ENCODE results near the gene NPM1.
"Not testable (repeated sequence)": the region's sequence is repeated elsewhere in the genome, so short reads cannot be mapped to it uniquely, and the experiment has no call there.

NPM1 gene

DNA sequence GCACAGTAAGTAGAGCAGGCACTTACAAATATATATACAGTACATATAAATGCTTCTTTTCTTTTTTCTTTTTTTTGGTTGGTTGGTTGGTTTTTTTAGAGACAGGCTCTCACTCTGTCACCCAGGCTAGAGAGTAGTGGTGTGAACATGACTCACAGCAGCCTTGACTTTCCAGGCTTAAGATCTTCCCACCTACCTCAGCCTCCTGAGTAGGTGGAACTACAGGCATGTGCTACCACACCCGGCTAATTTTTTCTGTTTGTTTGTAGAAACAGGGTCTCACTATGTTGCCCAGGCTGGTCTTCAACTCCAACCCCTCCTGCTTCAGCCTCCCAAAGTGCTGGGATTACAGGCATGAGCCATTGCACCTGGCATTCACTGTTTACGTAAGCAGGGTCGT is 2.6 kb upstream of the NPM1 start:
- in situ Hi-C loops (cut with MboI; ENCODE audit: low sequenced_read_pairs): not testable (repeated sequence)

- in situ Hi-C loops (cut with MboI; ENCODE audit: low sequenced_read_pairs): no loop called here
Observed at GRCh38 chr5:171386006-171386671, 1.5 kb upstream of the NPM1 start.

GRCh38 chr5:171386861-171387344 is 746 bp upstream of the NPM1 start:
- in situ Hi-C loops (cut with MboI; ENCODE audit: low sequenced_read_pairs): no loop called here

DNA sequence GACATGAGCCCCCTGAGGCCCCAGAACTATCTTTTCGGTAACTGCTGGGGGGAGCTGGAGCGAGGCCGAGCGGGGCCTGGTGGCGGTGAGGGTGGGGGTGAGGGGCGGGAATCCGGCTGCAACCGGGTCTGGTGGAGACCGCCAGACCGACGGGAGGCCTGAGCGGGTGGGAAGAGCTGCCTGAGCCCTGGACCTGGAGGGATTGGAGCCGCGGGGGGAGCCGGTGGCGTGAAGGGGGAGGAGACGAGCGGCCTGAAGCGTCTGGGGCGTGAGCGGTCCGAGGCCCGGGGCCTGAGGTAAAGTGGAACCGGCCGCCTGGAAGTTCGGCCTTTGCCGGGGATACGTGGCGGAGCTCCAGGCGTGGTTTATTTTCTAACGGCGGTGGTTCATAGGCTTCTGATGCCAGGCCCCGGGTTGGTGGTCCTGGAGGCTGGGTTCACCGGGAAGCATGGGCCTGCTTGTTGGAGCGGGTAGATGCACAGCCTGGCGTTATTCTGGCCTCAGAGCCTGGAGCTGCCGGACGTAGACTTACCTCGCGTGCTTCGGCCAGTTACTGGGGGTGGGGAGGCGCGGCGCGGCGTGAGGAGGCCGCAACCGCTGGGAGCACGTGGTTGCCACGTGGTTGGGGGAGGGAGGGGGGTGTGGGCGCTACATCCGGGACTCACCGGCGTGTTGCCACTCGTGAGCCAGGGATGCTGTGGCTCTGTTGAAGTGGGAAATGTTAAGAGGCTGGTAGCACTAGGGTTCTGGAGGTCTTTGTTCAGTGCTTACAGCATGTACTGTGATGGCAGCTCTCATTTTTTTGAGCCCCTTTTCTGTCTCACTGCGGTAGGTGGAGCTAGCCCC is 544 bp downstream of the NPM1 start:
- in situ Hi-C loops (cut with MboI; ENCODE audit: low sequenced_read_pairs): no loop called here

GRCh38 chr5:171388816-171389168 is 1.1 kb downstream of the NPM1 start:
- in situ Hi-C loops (cut with MboI; ENCODE audit: low sequenced_read_pairs): no loop called here

- in situ Hi-C loops (cut with MboI; ENCODE audit: low sequenced_read_pairs): no loop called here
Observed at GRCh38 chr5:171390883-171391677, 3.4 kb downstream of the NPM1 start.

GRCh38 chr5:171391996-171392577 is 4.4 kb downstream of the NPM1 start:
- in situ Hi-C loops (cut with MboI; ENCODE audit: low sequenced_read_pairs): no loop called here

GRCh38 chr5:171392585-171393159 is 5.0 kb downstream of the NPM1 start:
- in situ Hi-C loops (cut with MboI; ENCODE audit: low sequenced_read_pairs): no loop called here

- in situ Hi-C loops (cut with MboI; ENCODE audit: low sequenced_read_pairs): no loop called here
Observed at GRCh38 chr5:171395042-171395441, 7.4 kb downstream of the NPM1 start.

DNA sequence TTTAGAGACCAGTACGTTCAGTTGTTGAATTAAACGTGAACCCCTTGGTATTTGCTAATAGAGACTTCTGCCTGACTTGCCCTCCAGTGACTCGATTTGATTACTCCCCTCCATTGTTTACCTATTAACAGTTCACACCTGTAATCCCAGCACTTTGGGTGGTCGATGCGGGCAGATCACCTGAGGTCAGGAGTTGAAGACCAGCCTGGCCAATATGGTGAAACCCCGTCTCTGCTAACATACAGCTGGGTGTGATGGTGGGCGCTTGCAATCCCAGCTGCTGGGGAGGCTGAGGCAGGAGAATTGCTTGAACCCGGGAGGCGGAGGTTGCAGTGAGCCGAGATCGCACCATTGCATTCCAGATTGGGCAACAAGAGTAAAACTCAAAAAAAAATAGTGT is 8.9 kb downstream of the NPM1 start:
- in situ Hi-C loops (cut with MboI; ENCODE audit: low sequenced_read_pairs): not testable (repeated sequence)

DNA sequence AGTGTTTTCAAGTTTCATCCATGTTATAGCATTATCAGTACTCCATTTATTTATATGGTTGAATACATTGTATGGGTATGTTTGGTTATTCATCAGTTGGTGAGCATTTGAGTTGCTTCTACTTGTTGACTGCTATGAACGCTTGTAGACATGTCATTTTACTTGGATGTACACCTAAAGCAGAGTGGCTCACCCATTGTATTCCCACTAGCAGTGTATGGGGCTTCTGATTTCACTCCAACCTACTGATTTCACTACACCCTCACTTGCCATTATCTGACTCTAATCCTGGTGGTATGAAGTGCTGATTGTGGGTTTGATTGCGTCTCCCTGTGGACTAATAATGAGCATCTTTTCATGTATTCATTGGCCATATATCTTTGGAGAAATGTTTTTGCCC is 9.5 kb downstream of the NPM1 start:
- in situ Hi-C loops (cut with MboI; ENCODE audit: low sequenced_read_pairs): no loop called here

DNA sequence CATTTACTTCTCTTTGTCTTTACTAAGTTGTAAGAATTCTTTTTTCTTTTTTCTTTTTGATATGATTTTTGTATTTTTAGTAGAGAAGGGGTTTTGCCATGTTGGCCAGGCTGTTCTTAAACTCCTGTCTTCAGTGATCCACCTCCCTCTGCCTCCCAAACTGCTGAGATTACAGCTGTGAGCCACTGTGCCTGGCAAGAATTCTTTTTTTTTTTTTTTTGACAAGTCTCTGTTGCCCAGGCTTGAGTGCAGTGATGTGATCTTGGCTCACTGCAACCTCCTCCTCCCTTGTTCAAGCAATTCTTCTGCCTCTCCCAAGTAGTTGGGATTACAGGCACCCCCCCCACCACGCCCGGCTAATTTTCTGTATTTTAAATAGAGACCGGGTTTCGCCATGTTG is 9.9 kb downstream of the NPM1 start:
- in situ Hi-C loops (cut with MboI; ENCODE audit: low sequenced_read_pairs): no loop called here

DNA sequence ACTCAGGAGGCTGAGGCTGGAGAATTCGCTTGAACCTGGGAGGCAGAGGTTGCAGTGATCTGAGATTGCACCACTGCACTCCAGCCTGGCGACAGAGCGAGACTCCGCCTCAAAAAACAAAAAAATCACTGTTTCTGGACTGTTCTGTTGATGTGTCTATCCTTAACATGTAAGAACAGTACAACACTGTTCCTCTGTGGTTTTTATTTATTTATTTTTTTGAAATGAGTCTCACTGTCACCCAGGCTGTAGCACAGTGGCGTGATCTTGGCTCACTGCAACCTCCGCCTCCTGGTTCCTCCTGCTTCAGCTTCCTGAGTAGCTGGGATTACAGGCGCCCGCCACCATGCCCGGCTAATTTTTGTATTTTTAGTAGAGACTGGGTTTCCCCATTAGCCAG is 11.0 kb downstream of the NPM1 start:
- in situ Hi-C loops (cut with MboI; ENCODE audit: low sequenced_read_pairs): not testable (repeated sequence)

GRCh38 chr5:171400169-171400568 is 12.5 kb downstream of the NPM1 start:
- in situ Hi-C loops (cut with MboI; ENCODE audit: low sequenced_read_pairs): loop anchor here (25.0 kb wide), 2 partner anchors 512 to 637 kb away; no protein-coding TSS in a partner anchor

- in situ Hi-C loops (cut with MboI; ENCODE audit: low sequenced_read_pairs): loop anchor here (25.0 kb wide), 2 partner anchors 511 to 636 kb away; no protein-coding TSS in a partner anchor
Observed at GRCh38 chr5:171401167-171401947, 13.7 kb downstream of the NPM1 start.

GRCh38 chr5:171402751-171403150 is 15.1 kb downstream of the NPM1 start:
- in situ Hi-C loops (cut with MboI; ENCODE audit: low sequenced_read_pairs): loop anchor here (25.0 kb wide), 2 partner anchors 510 to 635 kb away; no protein-coding TSS in a partner anchor

DNA sequence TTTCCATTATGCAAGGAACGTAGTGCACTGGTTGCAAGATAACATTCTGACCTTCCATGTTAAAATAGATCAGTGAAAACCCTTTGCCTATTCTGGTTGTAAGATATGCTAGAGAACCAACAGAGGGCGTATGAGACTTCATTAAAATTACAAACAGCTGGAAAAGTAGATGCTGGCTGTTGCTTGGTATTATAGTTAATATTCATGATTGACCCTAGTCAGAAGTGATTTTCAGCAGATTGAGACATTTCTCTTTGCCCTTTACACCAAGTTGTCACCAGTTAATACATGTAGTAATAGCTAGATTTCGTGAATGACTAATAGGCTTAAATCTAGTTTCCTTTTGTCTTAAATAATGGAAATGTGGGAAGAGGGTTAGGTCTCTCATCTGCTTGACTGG is 18.0 kb downstream of the NPM1 start:
- in situ Hi-C loops (cut with MboI; ENCODE audit: low sequenced_read_pairs): loop anchor here (25.0 kb wide), 2 partner anchors 507 to 632 kb away; no protein-coding TSS in a partner anchor

DNA sequence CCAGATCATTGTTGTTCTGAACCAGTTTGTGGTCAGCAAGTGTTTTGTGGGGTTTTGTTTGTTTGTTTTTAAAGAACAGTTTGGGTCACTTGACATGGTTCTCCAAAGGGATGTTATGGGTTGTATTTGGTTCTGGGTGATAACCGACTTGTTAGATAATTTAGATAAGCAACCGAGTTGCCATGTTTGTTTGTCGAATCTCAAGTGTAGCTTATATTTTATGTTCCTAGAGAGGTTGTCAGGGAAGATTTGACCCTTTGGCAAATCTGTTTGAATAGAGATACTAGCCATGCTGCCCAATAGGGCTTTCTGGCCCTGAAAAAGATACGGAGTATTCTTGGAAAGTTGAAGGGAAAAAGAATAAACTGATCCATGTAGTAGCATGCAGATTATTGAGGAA is 19.6 kb downstream of the NPM1 start:
- in situ Hi-C loops (cut with MboI; ENCODE audit: low sequenced_read_pairs): loop anchor here (25.0 kb wide), 2 partner anchors 505 to 630 kb away; no protein-coding TSS in a partner anchor

All from HL-60/S4 treated with phorbol 12-myristate 13-acetate at 8.2 ng/mL for 4 days and 3 days (cell line).